Raji (cell line): ENCODE data around the gene PLXNA1.
A peak's percentile ranks its signal among the peaks of the same experiment; 100 is the strongest.

Experiments used
- POLR2A ChIP-seq: IDR thresholded peaks from 2 replicates; pipeline ENCODE4 v1.6.1; 2011; ENCODE audit warnings: low read depth, low read length, control low read depth; ENCODE audit not compliant: insufficient read depth

The PLXNA1 gene

GRCh38 chr3:126982471-126983175, at the start of gene PLXNA1:
PLXNA1 (plus strand) TSS chr3:126983115; CDS start chr3:126988594, 5,479 bp downstream.
- peak; percentile 58 for TF ChIP-seq POLR2A

GRCh38 chr3:126934031-126934531, 48.8 kb upstream of the PLXNA1 start:
- no peak for TF ChIP-seq POLR2A

DNA sequence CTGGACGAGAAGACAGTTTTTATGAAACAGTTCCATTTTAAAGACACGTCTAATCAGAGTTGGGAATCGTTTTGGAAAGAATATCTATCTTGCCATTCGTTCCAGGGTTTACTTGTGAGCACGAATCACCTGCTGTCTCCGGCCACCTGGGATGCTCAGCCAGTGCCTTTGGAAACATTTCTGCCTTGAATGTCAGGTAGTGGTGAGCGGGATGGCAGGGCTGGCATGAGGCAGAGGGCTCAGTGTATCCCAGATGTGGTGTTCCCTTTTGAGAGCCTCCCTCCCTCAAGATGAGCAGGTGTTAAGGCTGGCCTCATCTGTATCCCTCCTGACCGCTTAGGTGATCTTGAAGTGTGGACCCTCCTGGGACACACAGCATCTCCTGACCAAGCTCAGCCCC, 47.9 kb upstream of the PLXNA1 start:
- TF ChIP-seq POLR2A: no peak

- no peak for TF ChIP-seq POLR2A
Observed at GRCh38 chr3:126935756-126936509, 47.0 kb upstream of the PLXNA1 start.

- no peak for TF ChIP-seq POLR2A
Observed at GRCh38 chr3:126936853-126937425, 46.0 kb upstream of the PLXNA1 start.

DNA sequence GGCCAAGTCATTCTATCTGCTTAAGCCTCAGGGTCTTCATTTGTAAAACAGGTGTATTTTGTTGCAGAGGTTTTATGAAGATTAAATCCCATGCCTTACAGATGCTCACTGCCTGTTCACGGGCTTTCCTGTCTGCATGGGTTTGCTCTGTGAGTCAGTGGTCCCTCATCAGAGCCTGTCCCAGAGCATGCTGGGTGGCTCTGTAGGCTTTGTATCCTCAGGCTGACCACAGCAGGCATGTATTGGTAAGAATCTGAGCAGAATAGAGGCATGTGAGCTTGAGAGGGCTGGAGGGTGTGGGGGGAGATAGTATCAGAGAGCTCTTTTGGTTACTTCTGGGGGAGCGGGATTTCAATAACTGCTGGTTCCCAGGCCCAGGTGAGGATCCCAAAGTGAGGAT, 45.4 kb upstream of the PLXNA1 start:
- TF ChIP-seq POLR2A: no peak

DNA sequence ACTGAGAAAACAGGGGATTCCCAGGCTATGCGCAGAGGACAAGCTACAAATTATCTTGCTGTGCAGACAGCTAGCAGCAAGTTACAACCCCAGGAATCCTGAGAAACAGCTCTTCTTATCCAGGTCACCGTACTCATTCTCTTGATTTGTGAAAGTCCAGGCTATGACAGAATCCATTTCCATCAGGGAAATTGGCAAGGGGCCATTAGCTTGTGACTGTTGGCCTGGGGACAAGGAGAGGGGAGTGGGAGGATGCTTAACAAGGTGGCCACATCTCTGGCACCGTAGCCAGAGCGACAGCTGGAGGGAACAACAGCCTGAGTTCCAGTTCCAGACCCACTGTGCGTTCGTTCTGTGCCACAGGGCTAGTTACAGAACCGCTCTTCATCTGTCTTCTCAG, 44.9 kb upstream of the PLXNA1 start:
- TF ChIP-seq POLR2A: no peak

DNA sequence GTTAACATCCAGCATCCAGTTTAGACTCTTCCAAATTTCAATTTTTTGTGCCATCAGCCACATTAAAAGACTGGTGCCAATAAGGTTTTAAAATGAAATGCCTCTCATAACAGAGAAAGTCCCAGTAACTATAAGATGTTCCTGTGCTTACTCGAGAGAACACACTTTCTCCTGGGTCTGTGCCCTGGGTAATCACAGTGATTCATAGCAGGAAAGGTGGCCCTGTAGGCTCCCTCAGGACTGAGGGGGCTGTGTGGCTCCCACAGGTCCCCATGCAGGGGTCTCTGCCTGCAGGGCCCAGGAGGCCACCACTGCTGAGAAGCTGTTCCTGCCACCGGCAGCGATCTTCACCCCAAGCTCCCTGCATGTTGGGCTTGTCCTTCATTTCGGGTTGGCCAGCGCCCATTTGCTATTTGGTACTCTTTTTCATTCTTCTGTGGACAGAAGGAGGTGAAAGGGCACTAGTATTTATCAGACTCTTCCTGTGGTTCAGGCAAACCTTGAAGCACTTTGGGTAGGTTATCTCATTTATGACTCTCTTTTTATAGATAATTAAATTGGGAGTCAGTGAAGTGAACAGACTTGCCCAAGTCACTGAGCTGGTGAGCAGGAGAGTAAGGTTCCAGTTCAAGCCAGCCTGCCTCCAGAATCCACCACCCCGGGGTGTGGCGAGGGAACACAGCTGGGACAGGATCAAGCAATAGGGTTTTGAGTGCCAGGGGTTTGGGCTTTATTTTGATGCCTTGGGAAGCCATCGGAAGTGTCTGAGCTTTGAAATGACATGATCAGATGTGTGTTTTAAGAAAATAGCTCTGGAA, 44.2 kb upstream of the PLXNA1 start:
- no peak for TF ChIP-seq POLR2A

DNA sequence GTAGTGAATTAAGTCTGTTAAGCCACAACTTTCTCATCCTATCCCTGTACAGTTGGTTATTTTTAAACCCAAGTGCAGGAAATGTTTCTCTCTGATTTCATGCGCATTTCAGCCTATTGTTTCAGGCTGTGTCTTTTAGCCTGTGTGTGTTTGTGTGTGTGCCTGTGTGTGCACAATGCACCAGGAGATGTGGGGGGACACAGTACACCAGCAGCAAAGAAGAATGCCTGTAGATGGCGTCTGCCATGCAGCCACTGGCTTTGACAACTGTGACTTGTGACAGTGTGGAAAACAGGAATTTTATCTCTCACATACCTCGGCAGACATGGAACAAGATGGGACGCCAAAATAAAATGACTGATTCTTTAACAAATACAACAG, 43.6 kb upstream of the PLXNA1 start:
- TF ChIP-seq POLR2A: no peak

- TF ChIP-seq POLR2A: no peak
Observed at GRCh38 chr3:126939733-126940132, 43.2 kb upstream of the PLXNA1 start.

- no peak for TF ChIP-seq POLR2A
Observed at GRCh38 chr3:126941721-126942270, 41.1 kb upstream of the PLXNA1 start.

DNA sequence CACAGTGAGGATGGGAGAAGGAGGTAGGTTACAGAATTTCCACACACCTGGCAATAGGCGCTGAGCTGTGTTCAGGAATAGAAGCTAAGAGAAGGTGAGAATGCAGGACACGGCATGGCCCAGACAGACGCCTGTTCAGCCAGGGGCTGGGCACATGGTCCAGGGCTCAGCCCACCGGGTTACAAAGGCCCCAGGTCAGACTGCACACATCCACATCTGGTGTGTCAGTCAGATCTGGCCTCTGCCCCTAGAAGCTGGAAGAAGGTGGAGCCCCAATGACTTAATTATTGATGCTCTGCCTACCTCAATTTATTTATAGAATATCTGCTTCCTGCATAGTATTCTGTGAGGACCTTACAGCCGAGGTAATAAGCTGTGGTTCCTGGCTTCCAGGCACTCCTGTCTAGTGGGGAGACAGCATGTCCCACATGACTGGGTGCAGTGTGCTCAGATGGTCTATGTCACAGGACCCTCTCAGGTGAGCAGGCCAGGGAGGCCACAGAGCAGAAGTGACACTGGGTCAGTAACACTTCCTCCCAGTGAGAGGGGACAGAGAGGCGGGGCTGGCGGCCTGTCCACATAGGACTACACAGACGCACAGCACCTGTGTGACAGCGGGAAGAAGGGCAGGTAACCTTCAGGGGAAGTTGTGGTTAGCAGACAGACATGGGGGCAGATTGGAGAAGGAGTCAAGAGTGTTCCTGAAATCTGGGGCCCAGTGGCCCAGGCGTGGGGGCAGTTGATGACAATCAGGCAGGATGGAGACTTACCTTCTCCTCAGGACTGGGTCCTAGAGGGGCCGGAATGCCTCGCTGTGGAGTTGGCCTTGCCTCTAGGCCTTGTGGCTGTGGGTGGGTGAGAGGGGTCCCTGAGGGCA, 38.6 kb upstream of the PLXNA1 start:
- TF ChIP-seq POLR2A: no peak

- no peak for TF ChIP-seq POLR2A
Observed at GRCh38 chr3:126945171-126945721, 37.7 kb upstream of the PLXNA1 start.

GRCh38 chr3:126945891-126946290, 37.0 kb upstream of the PLXNA1 start:
- no peak for TF ChIP-seq POLR2A
